Measurements from ENCODE around the gene RNU5B-1.

DNA sequence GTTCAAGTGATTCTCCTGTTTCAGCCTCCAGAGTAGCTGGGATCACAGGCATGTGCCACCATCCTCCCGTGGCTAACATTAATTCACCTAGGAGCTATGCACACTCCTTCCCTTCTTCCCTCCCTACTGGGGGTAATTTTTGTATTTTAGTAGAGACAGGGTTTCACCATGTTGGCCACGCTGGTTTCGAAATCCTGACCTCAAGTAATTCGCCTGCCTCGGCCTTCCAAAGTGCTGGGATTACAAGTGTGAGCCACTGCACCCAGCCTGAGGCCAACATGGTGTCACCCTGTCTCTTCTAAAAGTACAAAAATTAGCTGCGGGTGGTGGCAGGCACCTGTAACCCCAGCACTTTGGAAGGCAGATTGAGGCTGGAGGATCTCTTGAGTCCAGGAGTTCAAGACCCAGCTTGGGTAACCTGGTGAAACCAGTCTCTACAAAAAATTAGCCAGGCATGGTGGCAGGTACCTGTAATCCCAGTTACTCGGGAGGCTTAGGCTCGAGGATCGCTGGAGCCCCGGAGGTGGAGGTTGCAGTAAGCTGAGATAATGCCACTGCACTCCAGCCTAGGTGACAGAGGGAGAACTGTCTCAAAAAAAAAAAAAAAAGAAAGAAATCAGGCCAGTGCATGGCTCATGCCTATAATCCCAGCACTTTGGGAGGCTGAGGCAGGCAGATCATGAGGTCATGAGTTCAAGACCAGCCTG lies 6.1 kb downstream of the RNU5B-1 start:
- TF ChIP-seq, protein P1, sequence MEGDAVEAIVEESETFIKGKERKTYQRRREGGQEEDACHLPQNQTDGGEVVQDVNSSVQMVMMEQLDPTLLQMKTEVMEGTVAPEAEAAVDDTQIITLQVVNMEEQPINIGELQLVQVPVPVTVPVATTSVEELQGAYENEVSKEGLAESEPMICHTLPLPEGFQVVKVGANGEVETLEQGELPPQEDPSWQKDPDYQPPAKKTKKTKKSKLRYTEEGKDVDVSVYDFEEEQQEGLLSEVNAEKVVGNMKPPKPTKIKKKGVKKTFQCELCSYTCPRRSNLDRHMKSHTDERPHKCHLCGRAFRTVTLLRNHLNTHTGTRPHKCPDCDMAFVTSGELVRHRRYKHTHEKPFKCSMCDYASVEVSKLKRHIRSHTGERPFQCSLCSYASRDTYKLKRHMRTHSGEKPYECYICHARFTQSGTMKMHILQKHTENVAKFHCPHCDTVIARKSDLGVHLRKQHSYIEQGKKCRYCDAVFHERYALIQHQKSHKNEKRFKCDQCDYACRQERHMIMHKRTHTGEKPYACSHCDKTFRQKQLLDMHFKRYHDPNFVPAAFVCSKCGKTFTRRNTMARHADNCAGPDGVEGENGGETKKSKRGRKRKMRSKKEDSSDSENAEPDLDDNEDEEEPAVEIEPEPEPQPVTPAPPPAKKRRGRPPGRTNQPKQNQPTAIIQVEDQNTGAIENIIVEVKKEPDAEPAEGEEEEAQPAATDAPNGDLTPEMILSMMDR (IDR thresholded peaks at IDR 0.05; ENCODE audit: low read length), result no peak
- no peak for TF ChIP-seq EZH2 (optimal IDR thresholded peaks at IDR 0.05; ENCODE audit: low read depth, low read length)

Measured in MM.1S (cell line).